ENCODE data around the gene RLN3.

DNA sequence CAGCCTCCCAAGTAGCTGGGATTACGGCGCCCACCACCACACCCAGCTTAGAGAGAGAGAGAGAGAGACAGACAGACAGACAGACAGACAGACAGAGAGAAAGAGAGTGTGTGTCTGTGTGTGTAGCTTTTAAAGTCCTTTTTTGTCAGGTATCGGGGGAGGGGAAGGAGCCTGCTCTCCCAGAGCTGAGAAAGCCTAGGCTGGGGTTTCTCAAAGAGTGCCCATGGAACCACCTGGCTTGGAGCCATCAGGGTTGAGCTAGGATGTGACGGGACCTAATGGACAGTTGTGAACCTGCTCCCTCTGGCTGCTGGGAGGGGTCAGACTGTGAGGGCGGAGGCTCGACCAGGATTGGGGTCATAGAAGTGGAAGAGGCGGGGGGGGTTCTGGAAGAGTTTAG, 38.5 kb upstream of the RLN3 start:
- TF ChIP-seq, protein P1, sequence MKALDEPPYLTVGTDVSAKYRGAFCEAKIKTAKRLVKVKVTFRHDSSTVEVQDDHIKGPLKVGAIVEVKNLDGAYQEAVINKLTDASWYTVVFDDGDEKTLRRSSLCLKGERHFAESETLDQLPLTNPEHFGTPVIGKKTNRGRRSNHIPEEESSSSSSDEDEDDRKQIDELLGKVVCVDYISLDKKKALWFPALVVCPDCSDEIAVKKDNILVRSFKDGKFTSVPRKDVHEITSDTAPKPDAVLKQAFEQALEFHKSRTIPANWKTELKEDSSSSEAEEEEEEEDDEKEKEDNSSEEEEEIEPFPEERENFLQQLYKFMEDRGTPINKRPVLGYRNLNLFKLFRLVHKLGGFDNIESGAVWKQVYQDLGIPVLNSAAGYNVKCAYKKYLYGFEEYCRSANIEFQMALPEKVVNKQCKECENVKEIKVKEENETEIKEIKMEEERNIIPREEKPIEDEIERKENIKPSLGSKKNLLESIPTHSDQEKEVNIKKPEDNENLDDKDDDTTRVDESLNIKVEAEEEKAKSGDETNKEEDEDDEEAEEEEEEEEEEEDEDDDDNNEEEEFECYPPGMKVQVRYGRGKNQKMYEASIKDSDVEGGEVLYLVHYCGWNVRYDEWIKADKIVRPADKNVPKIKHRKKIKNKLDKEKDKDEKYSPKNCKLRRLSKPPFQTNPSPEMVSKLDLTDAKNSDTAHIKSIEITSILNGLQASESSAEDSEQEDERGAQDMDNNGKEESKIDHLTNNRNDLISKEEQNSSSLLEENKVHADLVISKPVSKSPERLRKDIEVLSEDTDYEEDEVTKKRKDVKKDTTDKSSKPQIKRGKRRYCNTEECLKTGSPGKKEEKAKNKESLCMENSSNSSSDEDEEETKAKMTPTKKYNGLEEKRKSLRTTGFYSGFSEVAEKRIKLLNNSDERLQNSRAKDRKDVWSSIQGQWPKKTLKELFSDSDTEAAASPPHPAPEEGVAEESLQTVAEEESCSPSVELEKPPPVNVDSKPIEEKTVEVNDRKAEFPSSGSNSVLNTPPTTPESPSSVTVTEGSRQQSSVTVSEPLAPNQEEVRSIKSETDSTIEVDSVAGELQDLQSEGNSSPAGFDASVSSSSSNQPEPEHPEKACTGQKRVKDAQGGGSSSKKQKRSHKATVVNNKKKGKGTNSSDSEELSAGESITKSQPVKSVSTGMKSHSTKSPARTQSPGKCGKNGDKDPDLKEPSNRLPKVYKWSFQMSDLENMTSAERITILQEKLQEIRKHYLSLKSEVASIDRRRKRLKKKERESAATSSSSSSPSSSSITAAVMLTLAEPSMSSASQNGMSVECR (CRISPR knock-in tag; IDR thresholded peaks at IDR 0.05) = no peak
- no peak for TF ChIP-seq CTCF (IDR thresholded peaks at IDR 0.05 in 2 of 3, conservative IDR thresholded peaks at IDR 0.05 in 1 of 3; ENCODE audit: insufficient read depth in 2 of 3, low read depth in 1 of 3, low read length in 3 of 3)
- TF ChIP-seq RFX5 (IDR thresholded peaks at IDR 0.05; ENCODE audit: low read depth, low read length) = no peak
- no peak for TF ChIP-seq RCOR1 (IDR thresholded peaks at IDR 0.05; ENCODE audit: borderline replicate concordance in 1 of 2, low read depth in 2 of 2, low read length in 2 of 2)
- no peak for TF ChIP-seq ZNF133 (CRISPR knock-in tag; IDR thresholded peaks at IDR 0.05)
- no peak for TF ChIP-seq RBM14 (IDR thresholded peaks at IDR 0.05; ENCODE audit: borderline replicate concordance, insufficient read depth, low read depth, low read length)
- no peak for TF ChIP-seq CBX5 (IDR thresholded peaks at IDR 0.05; ENCODE audit: borderline replicate concordance, low read depth)

All from K562 (cell line).